Islet precursor cell (in vitro differentiated cells): ENCODE data around the gene NPHP1.
"Not testable (repeated sequence)": the region's sequence is repeated elsewhere in the genome, so short reads cannot be mapped to it uniquely, and the experiment has no call there.

Experiments used
- DNase-seq: peaks from one replicate; pipeline ENCODE4 v3.0.0-alpha.2; 2018

NPHP1 gene

DNA sequence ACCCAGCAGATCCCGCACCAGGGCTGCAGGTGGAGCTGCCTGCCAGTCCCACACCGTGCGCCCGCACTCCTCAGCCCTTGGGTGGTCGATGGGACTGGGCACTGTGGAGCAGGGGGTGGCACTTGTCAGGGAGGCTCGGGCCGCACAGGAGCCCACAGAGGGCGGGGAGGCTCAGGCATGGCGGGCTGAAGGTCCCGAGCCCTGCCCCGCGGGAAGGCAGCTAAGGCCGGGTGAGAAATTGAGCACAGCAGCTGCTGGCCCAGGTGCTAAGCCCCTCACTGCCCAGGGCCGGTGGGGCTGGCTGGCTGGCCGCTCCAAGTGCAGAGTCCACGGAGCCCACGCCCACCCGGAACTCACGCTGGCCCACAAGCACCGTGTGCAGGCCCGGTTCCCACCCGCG, 14.6 kb downstream of the NPHP1 start:
- DNase-seq: not testable (repeated sequence)

DNA sequence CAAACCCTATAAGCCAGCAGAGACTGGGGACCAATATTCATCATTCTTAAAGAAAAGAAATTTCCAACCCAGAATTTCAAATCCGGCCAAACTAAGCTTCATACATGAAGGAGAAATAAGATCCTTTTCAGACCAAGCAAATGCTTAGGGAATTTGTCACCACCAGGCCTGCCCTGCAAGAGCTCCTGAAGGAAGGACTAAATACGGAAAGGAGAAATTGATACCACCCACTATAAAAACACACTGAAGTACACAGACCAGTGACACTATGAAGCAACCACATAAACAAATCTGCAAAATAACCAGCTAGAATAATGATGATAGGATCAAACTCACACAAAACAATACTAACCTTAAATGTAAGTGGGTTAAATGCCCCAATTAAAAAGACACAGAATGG, 22.4 kb downstream of the NPHP1 start:
- DNase-seq: no peak

DNA sequence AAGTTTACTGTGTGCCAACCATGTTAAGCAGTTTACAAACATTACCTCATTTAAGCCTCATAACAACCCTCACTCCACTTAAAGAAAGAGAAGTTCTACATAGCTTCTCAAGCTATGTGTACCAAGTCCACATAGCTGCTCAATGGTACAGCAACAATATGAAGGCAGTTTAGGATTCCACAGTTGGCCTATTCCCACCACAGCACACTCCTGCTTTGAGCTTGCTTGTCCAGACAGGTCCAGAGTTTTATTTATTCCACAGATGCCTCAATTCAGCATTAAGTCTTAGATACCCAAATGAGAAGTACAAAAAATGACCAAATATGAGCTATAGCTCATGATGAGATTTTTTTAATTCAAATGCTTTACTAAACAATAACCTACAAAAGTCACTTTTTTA, 24.8 kb downstream of the NPHP1 start:
- DNase-seq: no peak

DNA sequence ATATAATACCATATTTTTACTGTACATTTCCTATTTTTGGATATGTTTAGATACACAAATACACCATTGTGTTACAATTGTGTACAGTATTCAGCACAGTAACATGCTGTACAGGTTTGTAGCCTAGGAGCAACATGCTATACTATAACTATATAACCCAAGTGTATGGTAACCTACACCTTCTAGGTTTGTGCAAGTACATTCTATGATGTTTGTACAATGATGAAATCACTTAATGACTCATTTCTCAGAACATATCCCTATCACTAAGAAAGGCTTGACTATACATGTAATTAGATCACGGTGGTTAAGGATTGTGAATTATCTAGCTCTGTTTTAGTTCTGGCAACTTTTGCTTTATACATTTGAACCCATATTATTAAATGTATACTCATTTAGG, 31.3 kb downstream of the NPHP1 start:
- no peak for DNase-seq

DNA sequence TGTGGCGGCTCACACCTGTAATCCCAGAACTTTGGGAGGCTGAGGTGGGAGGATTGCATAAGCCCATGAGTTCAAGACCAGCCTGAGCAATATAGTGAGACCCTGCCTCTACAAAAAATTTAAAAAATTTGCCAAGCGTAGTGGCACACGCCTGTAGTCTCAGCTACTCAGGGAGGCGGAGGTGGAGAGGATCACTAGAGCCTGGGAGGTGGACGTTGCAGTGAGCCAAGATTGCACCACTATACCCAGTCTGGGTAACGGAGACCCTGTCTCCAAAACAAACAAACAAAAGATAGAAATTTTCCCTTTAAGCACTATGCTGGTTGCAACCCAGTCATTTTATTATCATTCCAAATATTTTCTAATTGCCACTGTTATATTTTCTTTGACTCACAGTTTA, 32.3 kb downstream of the NPHP1 start:
- DNase-seq: no peak

DNA sequence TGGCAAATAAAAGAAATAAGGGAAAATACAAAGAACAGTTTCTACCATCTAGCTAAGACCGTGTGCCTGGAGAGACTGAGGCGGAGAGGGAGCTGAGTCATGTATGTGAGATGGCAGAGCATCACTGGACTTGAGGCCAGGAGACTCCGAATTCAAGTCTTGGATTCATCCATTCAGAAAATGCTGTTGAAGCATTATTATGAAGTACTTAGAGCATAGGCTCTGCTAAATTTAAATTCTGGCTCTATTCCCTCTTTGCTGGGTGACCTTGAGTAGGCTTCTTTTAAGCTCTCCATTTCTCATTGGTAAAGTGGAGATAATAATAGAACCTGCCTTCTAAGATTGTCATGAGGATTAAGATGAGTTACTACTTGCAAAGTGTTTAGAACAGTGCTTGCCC, 34.7 kb downstream of the NPHP1 start:
- DNase-seq: no peak

DNA sequence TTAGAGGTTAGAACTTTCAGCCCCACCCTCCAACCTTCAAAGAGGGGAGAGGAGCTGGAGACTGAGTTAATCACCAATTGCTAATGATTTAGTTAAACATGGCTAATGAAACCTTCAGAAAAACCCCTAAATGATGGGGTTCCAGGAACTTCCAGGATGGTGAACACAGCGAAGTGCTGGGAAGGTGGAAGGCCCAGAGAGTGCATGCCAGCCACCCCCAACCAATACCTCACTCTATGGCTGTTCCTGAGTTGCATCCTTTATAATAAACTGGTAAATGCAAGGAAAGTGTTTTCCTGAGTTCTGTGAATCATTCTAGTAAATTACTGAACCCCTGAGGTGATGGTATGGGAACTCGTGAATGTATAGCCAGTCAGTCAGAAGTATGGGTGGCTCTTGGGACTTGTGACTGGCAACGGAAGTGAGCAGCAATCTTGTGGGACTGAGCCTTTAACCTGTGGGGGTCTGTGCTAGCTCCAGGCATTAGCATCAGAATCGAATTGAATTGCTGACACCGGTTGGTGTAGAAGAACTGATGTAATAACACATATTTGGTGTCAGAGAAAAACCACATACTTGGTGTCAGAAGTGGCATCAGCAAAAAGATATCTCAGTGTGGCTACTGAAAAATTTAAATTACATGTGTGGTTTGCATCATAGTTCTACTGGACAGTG, 37.4 kb downstream of the NPHP1 start:
- DNase-seq: no peak

DNA sequence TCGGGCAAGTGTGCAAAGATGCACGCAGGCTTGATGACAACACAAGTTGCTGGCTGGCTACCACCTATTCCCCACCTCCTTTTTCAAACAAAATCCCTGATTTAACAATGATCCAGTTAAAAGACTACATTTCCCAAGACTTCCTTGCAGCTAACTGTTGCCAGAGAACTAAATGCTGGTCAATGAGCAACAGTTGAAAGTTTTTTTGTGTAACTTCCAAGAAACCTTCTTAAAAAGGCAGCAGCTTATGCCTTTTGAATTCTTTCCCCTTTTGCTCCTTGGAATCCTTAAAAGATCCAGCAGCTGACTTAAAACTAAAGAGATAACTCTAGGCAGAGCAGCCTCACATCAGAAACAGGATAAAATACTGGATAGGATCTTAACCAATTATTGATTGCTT, 38.5 kb downstream of the NPHP1 start:
- DNase-seq: no peak

DNA sequence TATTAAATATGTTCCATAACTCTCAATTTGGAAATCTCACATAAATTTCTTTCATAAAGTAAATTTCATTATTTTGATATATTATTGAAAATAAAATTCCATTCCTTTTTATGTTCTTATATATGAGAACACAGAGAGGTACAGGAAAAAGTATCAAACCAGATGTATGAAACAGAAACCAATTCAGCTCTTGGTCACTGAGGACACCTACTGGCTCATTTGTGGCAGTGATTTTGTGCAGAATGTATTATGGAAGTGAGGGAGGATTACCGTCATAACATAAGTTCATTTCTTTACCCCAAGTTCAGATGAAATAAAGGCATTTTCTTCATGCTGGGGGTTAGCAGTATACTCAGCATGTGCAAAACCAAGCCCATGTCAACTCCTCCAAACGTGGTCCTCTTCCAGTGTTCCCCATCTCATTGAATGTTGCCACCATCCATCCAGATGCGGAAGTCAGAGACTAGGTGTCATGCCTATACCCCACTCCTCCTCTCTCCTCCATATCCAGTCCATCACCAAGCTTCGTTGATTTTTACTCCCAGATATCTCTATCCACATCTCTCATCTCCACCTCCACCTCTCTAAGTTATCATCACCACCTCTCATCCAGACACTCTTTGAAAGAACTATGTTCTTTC, 47.5 kb downstream of the NPHP1 start:
- DNase-seq: no peak

DNA sequence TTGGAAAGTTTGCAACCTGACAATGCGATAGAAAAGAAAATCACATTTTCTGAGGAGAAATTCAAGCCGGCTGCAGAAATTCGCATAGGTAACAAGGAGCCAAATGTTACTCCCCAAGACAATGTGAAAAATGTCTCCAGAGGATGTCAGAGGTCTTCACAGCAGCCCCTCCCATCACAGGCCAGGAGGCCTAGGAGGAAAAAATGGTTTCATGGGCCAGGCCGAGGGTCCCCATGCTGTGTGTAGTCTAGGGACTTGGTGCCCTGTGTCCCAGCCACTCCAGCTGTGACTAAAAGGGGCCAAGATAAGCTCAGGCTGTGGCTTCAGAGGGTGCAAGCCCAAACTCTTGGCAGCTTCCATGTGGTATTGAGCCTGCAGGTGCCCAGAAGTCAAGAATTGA, 50.0 kb downstream of the NPHP1 start:
- DNase-seq: not testable (repeated sequence)

DNA sequence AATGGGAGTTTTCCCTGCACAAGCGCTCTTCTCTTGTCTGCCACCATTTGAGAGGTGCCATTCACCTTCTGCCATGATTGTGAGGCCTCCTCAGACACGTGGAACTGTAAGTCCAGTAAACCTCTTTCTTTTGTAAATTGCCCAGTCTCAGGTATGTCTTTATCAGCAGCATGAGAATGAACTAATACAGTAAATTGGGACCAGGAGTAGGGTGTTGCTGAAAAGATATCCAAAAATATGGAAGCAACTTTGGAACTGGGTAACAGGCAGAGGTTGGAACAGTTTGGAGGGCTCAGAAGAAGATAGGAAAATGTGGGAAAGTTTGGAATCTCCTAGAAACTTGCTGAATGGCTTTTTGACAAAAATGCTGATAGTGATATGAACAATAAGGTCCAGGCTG, 50.6 kb downstream of the NPHP1 start:
- not testable (repeated sequence) for DNase-seq

DNA sequence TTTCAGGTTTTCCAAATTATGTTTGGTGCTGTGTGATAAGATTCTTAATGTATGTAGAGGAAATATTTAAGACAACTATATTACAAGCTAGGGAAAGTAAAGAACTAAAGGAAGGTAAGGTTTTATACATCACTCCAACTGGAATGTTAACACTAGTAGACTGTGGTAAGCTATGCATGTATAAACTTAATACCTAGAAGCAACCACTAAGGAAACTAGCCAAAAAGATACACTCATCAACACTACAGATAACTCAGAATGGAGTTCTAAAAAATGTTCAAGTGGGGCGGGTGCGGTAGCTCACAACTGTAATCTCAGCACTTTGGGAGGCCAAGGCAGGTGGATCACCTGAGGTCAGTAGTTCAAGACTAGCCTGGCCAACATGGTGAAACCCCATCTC, 51.4 kb downstream of the NPHP1 start:
- DNase-seq: no peak

DNA sequence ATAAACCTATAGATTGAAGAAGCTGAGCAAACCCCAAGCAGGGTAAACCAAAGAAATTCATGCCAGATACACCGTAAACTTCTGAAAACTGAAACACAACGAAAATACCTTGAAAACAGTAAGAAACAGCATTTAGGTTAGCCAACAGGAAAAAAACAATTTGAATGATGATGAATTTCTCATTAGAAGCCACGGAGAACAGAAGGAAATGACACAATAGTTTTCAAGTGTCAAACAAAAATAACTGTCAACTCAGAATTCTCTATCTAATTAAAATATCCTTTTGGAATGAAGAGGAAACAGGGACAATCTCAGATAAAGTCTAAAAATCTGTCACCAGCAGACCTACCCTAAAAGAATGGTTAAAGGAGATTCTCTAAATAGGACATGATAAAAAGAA, 51.9 kb downstream of the NPHP1 start:
- DNase-seq: no peak

DNA sequence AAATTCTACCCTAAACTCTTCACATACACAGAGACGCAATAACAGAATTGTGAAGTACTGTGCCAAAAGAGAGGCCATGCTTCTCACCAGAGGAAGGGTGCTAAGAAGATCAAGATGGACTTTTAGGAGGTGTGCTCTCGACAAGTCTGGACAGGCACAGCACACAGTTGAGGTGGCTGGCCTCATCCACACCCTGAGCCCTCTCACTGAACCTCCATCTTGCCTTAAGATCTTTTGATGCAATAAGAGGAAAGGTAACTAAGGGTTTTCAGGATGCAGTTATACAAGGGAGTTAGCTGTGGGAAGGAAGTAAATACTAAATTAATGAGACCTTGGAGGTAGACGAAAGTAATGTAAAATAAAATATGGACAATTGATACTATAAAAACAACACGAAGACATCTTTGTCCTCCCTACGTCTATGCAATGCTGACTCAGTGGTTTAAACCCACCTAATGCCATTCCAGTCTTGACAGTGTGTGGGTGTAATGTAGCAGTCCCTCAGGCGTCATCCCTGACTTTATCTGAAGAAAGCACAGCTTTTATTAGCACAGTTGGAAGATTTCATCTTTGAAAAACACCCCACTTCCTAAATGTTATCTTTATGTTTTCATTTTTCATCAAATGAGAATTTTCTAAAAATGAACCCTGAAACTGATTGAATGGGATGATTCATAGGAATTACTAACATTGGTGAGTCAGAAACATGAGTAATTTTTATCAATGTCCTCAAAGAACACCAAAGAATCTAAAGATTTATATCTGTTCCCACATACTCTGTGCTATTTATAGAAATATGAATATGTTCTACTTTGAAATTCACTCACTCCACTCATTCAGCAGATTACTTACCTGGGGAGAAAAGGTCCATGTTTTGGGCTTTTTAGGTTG, 55.2 kb downstream of the NPHP1 start:
- no peak for DNase-seq

DNA sequence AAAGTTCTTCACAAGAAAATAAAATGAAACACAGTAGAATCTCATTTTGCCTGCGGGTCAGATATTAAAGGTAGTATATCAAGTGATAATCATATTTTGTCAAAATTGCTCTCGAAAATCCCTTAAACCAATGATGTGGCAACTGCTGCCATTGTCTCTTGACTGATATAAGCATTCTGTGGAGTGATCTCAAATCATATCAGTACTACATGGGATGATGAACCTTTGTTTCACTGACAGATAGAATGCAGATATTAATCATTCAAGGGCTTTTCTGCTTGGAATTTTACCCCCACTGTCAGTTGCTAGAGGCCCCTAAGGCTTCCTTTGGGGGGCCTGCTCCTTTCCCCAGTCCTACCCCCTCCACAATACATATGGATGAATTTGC, 57.9 kb downstream of the NPHP1 start:
- DNase-seq: no peak

DNA sequence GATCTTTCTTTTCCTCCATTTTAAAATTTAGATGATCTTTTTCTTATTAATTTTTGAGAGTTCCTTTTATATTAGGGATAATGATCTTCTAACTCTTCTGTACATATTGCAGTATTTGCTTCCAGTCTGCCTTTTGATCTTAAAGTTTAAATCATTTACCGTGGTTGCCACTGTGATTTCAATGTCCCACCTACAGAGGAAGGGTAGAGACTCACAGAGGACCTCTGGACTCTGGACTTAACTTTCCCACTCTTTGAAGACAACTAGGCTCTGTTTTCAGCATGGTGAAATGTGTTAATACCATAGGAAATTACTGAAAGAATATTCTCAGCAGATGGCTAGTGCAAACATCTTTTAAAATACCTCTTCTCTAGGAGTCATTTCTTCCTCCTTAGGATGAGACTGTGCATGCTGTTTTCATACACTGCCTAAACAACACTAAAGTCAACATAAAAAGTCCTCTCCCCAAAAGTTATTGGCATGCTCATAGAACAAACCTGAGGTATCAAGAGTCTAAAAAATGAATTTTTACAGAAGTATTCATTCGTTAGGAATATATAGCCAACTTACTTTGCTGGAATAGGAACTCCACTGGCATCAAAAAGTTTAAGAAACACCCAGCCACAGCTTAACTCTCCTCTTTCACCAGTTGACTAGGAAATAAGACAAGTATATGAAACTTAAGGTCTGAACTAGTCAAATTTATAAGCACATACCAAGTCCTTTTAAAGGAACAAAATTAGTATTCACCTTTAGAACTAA, 58.4 kb downstream of the NPHP1 start:
- no peak for DNase-seq

DNA sequence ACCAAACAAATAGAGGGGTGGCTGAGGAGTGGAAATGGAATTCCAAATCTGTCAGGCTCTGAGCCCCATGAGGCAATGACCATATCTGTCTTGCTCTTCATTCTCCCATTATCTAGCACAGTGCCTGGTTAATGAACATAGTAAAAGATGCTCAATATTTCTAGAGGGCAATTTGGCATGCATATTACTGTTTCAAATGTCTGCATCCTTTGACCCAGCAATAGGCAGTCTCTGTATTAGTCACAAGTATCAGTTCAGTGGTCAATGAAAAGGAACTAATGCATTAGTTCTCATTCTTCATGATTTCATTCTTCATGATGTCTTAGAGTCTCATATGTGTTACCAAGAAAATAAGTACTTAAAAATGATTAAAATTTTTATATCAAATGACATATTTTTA, 60.8 kb downstream of the NPHP1 start:
- no peak for DNase-seq

DNA sequence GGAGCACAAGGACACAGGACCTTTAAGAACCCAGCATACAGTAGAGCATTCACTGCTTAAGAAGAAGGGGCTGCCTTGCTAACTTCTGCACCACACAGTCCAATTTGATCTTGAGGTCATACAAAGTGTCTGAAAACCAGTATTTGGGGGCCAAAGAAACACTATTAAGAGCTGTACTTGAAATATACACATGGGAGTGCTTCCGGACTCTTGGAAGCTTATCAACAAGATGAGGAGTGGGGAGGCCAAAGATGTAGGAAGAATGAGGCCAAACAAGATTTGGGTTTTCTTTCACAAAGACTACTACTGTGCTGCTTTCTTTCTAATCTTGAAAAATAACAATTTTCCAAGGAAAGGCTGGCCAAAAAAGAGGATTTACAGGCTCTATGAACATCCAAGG, 64.4 kb downstream of the NPHP1 start:
- DNase-seq: no peak

DNA sequence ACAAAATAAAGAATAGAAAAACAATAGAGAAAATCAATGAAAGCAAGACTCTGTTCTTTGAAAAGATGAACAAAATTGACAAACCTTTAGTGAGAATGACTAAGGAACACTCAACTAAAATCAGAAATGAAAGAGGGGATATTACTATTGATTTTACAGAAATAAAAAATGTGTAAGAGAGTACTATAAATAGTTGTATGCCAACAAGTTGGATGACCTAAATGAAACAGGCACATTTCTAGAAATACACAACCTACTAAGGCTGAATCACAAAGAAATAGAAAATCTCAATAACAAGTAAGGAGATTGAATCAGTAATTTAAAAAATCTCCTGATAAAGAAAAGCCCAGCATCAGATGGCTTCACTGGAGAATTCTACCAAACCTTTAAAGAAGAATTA, 70.8 kb downstream of the NPHP1 start:
- DNase-seq: no peak

DNA sequence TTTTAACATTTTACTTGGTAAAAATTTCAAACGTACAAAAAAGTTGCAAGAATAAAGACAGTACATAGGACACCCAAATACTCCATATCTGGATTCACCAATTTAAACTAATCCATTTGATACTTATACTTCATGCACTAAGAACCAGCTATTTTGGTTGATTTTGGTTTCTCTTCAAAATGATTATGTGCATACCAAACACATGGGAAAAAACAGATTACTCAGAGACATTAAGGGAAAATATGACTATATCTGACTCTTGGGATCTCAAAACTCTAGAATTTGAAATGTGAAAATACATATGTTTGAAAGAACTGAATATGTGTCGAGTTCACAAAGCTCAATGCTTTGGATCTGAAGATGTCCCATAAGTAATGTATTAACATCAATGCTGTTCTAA, 73.6 kb downstream of the NPHP1 start:
- no peak for DNase-seq

DNA sequence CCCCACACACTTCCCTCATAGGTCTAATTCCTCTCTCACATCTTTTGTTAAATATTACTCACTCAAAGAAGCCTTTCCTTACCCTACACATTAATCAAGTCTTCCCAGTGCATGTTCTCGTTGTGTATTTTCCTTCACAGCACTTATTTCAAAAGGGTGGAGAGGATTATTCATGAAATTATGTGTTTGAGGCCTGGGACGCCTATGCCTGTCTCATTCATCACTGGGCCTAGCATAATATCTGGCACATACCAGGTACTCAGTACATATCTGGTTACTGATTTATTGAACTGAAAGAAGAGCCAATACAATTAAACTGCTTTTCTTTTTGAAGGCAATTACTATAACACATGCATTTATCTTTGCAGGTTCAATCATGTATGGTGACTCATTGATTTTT, 74.1 kb downstream of the NPHP1 start:
- no peak for DNase-seq

DNA sequence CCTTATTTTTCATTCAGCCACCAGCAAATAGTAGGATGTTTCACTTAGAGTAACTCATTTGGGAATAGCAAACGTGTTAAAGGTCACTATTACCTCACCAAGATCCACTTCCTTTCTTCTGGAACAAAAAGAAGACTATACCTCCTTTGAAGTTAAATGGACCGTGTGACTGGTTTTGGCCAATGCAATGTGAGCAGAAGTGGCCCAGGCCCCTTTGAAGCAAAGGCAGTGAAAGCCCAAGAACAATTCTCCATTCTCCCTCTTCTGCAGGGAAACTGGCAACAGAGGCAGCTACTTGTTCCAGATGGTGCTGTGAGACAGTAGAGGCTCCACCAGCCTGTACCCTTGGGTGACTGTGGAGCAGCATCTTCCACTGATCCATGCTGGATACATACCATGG, 77.9 kb downstream of the NPHP1 start:
- DNase-seq: no peak

DNA sequence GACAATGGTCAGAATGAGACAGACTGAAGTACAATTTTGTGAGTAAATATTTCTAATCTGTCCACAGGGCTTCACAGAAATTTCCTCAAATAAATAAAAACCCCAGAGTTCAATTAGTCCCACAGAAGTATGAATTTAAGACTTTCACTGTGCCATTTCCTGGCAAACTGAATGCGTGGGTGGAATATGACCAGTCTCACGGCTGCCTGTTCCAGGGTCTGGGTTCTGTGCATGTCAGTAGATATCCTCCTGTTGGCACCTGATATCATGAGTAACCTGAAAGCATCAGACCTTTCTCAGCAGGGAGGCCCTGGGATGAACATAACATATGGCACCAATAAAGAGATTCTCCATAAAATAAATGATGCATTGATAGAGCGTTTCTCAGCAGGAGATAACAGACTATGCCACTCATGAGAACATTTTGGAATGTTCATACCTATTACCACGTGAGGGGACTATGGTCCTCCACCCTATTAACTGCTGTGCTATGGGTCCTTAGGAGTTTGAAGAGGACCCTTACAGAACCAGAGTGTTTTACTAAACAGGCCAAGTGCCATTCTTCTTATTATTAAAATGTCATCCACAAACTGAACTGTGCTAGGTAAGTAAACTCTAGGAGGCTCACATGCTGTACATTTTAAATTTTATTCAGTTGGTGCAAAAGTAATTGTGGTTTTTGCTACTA, 78.6 kb downstream of the NPHP1 start:
- DNase-seq: no peak
